ENCODE results near the gene GLI1. TPM values are rescaled to one million over a fixed set of nuclear protein-coding genes. Genes with fewer than 3 reads are reported as not detected.

GLI1 gene
- total RNA-seq, 1 donor from 2014 or later, result 6.8 TPM

Small RNA genes lying within 50 kb of the gene (microRNA-seq; reads per million reads assigned to microRNA genes)
- gene MIR616 (ENCODE audit: borderline number of aligned reads) (2.2 reads per million), gene MIR6758 (ENCODE audit: borderline number of aligned reads) (not detected)

Other genes with a start within 250 kb of the GLI1 start
- 75.4 to 85.4 TPM (median 82.8 TPM) in 3 replicates for gene NXPH4, start 243.0 kb upstream of the GLI1 start, total RNA-seq
- 112 to 292 TPM (median 291 TPM) in 3 replicates for gene SHMT2, start 230.1 kb upstream of the GLI1 start, total RNA-seq
- gene STAC3, start 208.6 kb upstream of the GLI1 start, total RNA-seq, result 1.1 to 2.8 TPM (median 1.3 TPM) in 3 replicates
- 43.4 to 61.8 TPM (median 46.5 TPM) in 3 replicates for gene R3HDM2, start 28.7 kb upstream of the GLI1 start, total RNA-seq
- not detected in 3 replicates for gene INHBC, start 25.0 kb upstream of the GLI1 start, total RNA-seq
- gene INHBE, start 4.5 kb upstream of the GLI1 start, total RNA-seq, result 0.77 to 8.5 TPM (median 8.4 TPM) in 3 replicates
- gene ARHGAP9, start 20.1 kb downstream of the GLI1 start, total RNA-seq, result 2.9 to 3.1 TPM in 2 of 3 replicates, not detected in the other
- 176 to 350 TPM (median 331 TPM) in 3 replicates for gene MARS1, start 28.3 kb downstream of the GLI1 start, total RNA-seq
- gene DDIT3, start 60.7 kb downstream of the GLI1 start, total RNA-seq, result 9.6 to 79.1 TPM (median 79.0 TPM) in 3 replicates
- 66.9 to 86.5 TPM (median 78.4 TPM) in 3 replicates for gene MBD6, start 63.0 kb downstream of the GLI1 start, total RNA-seq
- gene DCTN2, start 87.4 kb downstream of the GLI1 start, total RNA-seq, result 104 to 117 TPM (median 112 TPM) in 3 replicates
- gene KIF5A, start 90.3 kb downstream of the GLI1 start, total RNA-seq, result 2.6 to 5.1 TPM (median 3.5 TPM) in 3 replicates
- 27.9 to 33.1 TPM (median 30.5 TPM) in 3 replicates for gene PIP4K2C, start 131.4 kb downstream of the GLI1 start, total RNA-seq
- gene DTX3, start 145.0 kb downstream of the GLI1 start, total RNA-seq, result 29.8 to 30.3 TPM (median 30.1 TPM) in 3 replicates
- 29.0 to 30.6 TPM (median 29.5 TPM) in 3 replicates for gene ARHGEF25, start 151.7 kb downstream of the GLI1 start, total RNA-seq
- 20.8 to 21.8 TPM (median 21.4 TPM) in 3 replicates for gene B4GALNT1, start 173.4 kb downstream of the GLI1 start, total RNA-seq
- 284 to 337 TPM (median 290 TPM) in 3 replicates for gene OS9, start 234.3 kb downstream of the GLI1 start, total RNA-seq